ENCODE measurements around the gene PLCD4.

DNA sequence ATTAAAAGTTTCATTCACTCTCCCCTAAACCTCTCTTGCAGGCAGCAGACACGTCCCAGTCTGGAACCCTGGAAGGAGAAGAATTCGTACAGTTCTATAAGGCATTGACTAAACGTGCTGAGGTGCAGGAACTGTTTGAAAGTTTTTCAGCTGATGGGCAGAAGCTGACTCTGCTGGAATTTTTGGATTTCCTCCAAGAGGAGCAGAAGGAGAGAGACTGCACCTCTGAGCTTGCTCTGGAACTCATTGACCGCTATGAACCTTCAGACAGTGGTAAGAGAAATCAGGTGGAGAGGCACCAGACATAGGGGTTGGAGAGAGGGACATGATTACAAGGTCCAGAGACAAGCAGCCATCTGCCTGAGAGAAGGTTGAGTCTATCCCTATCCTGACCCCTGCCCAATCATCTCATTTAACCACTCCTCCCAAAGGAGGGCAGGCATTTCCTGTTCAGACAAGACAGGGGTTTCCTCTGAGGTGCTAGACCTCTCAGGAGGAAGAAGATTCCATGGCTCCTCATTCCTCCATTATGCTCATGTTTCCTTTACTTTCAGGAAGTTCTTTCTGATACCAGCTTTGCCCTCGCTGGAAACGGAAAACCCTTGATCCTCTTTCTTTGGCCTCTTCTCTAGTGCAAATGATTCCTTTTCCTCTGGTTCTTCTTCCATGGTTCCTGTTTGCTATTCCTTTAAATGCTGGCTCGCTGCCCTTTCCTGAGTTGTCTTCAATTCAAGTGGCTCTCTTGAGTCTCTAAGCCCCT lies 15.1 kb downstream of the PLCD4 start:
- TF ChIP-seq SIN3A (IDR thresholded peaks at IDR 0.05; ENCODE audit: low read depth, low read length) (no peak), POLR2AphosphoS5 (IDR thresholded peaks at IDR 0.05; ENCODE audit: low read length) (no peak), POLR2A (IDR thresholded peaks at IDR 0.05; ENCODE audit: low read depth, low read length) (no peak), ESRRA (IDR thresholded peaks at IDR 0.05; ENCODE audit: low read length) (no peak), SPI1 (IDR thresholded peaks at IDR 0.05; ENCODE audit: borderline replicate concordance, insufficient read depth, low read depth, low read length) (no peak), CBX3 (IDR thresholded peaks at IDR 0.05; ENCODE audit: borderline replicate concordance, low read depth) (no peak), BACH1 (IDR thresholded peaks at IDR 0.05; ENCODE audit: borderline replicate concordance) (no peak), EP300 (IDR thresholded peaks at IDR 0.05; ENCODE audit: borderline replicate concordance in 1 of 2, control insufficient read depth in 1 of 2, low read depth in 2 of 2, low read length in 2 of 2) (no peak), GATAD2B (conservative IDR thresholded peaks at IDR 0.05; ENCODE audit: low read depth) (no peak), EZH2 (IDR thresholded peaks at IDR 0.05; ENCODE audit: borderline replicate concordance, control insufficient read depth, low read depth, low read length) (no peak), HDAC6 (IDR thresholded peaks at IDR 0.05; ENCODE audit: unreplicated experiment) (no peak), ZNF24 (IDR thresholded peaks at IDR 0.05) (no peak)
- TF ChIP-seq, protein P1, sequence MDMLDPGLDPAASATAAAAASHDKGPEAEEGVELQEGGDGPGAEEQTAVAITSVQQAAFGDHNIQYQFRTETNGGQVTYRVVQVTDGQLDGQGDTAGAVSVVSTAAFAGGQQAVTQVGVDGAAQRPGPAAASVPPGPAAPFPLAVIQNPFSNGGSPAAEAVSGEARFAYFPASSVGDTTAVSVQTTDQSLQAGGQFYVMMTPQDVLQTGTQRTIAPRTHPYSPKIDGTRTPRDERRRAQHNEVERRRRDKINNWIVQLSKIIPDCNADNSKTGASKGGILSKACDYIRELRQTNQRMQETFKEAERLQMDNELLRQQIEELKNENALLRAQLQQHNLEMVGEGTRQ (IDR thresholded peaks at IDR 0.05; ENCODE audit: borderline replicate concordance, low read depth, low read length), result no peak
- TF ChIP-seq, protein P2, sequence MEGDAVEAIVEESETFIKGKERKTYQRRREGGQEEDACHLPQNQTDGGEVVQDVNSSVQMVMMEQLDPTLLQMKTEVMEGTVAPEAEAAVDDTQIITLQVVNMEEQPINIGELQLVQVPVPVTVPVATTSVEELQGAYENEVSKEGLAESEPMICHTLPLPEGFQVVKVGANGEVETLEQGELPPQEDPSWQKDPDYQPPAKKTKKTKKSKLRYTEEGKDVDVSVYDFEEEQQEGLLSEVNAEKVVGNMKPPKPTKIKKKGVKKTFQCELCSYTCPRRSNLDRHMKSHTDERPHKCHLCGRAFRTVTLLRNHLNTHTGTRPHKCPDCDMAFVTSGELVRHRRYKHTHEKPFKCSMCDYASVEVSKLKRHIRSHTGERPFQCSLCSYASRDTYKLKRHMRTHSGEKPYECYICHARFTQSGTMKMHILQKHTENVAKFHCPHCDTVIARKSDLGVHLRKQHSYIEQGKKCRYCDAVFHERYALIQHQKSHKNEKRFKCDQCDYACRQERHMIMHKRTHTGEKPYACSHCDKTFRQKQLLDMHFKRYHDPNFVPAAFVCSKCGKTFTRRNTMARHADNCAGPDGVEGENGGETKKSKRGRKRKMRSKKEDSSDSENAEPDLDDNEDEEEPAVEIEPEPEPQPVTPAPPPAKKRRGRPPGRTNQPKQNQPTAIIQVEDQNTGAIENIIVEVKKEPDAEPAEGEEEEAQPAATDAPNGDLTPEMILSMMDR (IDR thresholded peaks at IDR 0.05 in 2 of 3, conservative IDR thresholded peaks at IDR 0.05 in 1 of 3; ENCODE audit: control insufficient read depth in 2 of 3, extremely low read depth in 1 of 3, insufficient read depth in 1 of 3, low read depth in 3 of 3, low read length in 3 of 3), result no peak

Data from GM12878 (cell line).